Ovary (tissue), 3 donors: ENCODE data around the gene LRRC56.

ENCODE experiments used
- EP300 ChIP-seq: sonication (generic); formaldehyde crosslinking; IDR thresholded peaks from one replicate; pipeline ENCODE4 v1.6.1; 2017; ENCODE audit warnings: antibody characterized with exemption
- POLR2A ChIP-seq: fragments of 450-650 bp; IDR thresholded peaks from one replicate; pipeline ENCODE4 v1.6.1; 2017; ENCODE audit warnings: antibody characterized with exemption, mild to moderate bottlenecking, moderate library complexity
- TF ChIP-seq, protein P1 (sequence below), 3 donors: fragments of 450-650 bp in 2 of 3; fragments of 200-600 bp in 1 of 3; IDR thresholded peaks; one replicate each; pipeline versions ENCODE4 v1.5.1 to v1.8.0; 2016 to 2022; ENCODE audit warnings: antibody characterized with exemption in 3 of 3, mild to moderate bottlenecking in 1 of 3
- donor health status: DM: no; HTN: no; CAD: no.

DNA sequence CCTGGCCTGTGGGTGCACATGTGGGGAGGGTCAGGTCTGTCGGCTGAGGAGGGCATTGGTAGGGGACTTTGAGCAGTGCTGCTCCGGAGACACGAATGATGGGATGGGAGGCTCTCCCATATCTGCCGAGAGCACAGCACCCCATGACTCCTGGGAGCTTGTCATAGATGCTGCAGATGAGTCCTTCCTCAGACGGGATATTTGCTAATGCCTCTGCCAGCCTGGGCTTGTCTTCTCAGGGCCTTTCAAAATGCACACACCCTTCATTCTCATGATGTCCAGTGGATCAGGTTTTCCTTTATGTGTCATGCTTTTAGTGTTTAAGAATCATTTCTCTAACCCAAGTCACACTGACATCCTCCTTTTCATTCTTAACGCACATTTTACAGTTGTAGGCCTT lies 22.2 kb upstream of the LRRC56 start:
- no peak for TF ChIP-seq POLR2A
- TF ChIP-seq, protein P1, sequence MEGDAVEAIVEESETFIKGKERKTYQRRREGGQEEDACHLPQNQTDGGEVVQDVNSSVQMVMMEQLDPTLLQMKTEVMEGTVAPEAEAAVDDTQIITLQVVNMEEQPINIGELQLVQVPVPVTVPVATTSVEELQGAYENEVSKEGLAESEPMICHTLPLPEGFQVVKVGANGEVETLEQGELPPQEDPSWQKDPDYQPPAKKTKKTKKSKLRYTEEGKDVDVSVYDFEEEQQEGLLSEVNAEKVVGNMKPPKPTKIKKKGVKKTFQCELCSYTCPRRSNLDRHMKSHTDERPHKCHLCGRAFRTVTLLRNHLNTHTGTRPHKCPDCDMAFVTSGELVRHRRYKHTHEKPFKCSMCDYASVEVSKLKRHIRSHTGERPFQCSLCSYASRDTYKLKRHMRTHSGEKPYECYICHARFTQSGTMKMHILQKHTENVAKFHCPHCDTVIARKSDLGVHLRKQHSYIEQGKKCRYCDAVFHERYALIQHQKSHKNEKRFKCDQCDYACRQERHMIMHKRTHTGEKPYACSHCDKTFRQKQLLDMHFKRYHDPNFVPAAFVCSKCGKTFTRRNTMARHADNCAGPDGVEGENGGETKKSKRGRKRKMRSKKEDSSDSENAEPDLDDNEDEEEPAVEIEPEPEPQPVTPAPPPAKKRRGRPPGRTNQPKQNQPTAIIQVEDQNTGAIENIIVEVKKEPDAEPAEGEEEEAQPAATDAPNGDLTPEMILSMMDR (IDR thresholded peaks at IDR 0.05), result no peak
- TF ChIP-seq EP300, result no peak
